ENCODE measurements around the gene ARHGAP23. TPM values are rescaled to one million over a fixed set of nuclear protein-coding genes. Genes with fewer than 3 reads are reported as not detected.

The ARHGAP23 gene
- polyA plus RNA-seq, 1 donor from 2014 or later = 1.6 TPM

DNA sequence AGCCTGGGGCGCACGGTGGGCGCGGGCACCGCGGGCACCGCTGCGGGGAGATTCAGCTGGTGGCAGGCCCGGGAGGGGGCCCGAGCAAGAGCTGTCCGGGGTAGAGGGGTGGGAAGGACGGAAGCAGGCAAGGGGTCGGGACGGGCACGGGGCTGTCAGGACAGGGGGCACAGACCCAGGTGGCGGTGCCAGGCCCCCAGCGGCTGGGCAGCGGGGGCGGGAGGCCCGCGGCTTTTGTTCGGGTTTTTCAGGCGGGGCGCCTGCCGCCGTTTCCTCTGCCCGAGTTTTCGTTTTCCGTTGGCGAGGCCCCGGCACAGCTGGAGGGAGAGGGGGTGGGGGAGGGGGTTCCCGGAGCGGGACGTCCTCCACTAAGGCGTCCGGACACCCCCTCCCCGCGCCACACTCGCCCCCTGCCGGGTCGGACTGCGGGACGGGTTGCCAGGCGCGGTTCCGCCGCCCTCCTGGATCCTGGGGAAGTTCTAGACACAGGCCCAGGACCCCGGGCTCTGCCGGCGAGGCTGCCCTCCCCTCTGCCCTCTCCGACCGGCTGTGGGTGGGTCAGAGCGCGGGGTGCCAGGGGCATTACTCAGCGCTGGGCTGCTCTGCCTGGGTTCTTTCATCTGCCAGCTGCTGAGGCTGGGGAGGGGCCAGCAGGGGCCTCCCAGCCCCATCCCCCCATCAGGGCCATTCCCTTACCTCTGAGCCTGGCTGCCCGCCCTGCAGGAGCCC lies 543 bp downstream of the ARHGAP23 start:
- Histone ChIP-seq H3K4me2 (ENCODE audit: low read length) (no peak overlapping the region), H3K79me2 (replicated peaks; ENCODE audit: insufficient read depth, low read length) (no peaks in the 10 kb centered on the region), H3K9me3 (ENCODE audit: low read length) (no peaks in the 10 kb centered on the region), H3K4me3 (ENCODE audit: low read length) (peak overlapping the region; percentile 66), H4K20me1 (ENCODE audit: insufficient read depth) (no peaks in the 10 kb centered on the region), H3K9ac (ENCODE audit: low read length) (peak overlapping the region; percentile 63), H3K36me3 (ENCODE audit: insufficient read depth, low read length) (no peaks in the 10 kb centered on the region), H3K27ac (ENCODE audit: low read length) (no peak overlapping the region), H3K9me2 (ENCODE audit: insufficient read depth, low read length) (no peaks in the 10 kb centered on the region), H2AFZ (ENCODE audit: low read depth, low read length) (no peak overlapping the region), H3K27me3 (ENCODE audit: insufficient read depth, low read depth, low read length) (peaks cover 10% of the 10 kb centered on the region), H3F3A (ENCODE audit: insufficient read depth, low read length, poor library complexity, severe bottlenecking) (no peaks in the 10 kb centered on the region)
- TF ChIP-seq SMC3 (conservative IDR thresholded peaks at IDR 0.05; ENCODE audit: poor library complexity) = no peak
- no peak for TF ChIP-seq TAF1 (IDR thresholded peaks at IDR 0.05; ENCODE audit: low read depth)
- TF ChIP-seq POLR2AphosphoS5 (IDR thresholded peaks at IDR 0.05) = no peak
- TF ChIP-seq MXI1 (conservative IDR thresholded peaks at IDR 0.05; ENCODE audit: poor library complexity, severe bottlenecking) = no peak
- TF ChIP-seq, protein P1, sequence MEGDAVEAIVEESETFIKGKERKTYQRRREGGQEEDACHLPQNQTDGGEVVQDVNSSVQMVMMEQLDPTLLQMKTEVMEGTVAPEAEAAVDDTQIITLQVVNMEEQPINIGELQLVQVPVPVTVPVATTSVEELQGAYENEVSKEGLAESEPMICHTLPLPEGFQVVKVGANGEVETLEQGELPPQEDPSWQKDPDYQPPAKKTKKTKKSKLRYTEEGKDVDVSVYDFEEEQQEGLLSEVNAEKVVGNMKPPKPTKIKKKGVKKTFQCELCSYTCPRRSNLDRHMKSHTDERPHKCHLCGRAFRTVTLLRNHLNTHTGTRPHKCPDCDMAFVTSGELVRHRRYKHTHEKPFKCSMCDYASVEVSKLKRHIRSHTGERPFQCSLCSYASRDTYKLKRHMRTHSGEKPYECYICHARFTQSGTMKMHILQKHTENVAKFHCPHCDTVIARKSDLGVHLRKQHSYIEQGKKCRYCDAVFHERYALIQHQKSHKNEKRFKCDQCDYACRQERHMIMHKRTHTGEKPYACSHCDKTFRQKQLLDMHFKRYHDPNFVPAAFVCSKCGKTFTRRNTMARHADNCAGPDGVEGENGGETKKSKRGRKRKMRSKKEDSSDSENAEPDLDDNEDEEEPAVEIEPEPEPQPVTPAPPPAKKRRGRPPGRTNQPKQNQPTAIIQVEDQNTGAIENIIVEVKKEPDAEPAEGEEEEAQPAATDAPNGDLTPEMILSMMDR (IDR thresholded peaks at IDR 0.05; ENCODE audit: poor library complexity, severe bottlenecking) = no peak
- TF ChIP-seq, protein P2, sequence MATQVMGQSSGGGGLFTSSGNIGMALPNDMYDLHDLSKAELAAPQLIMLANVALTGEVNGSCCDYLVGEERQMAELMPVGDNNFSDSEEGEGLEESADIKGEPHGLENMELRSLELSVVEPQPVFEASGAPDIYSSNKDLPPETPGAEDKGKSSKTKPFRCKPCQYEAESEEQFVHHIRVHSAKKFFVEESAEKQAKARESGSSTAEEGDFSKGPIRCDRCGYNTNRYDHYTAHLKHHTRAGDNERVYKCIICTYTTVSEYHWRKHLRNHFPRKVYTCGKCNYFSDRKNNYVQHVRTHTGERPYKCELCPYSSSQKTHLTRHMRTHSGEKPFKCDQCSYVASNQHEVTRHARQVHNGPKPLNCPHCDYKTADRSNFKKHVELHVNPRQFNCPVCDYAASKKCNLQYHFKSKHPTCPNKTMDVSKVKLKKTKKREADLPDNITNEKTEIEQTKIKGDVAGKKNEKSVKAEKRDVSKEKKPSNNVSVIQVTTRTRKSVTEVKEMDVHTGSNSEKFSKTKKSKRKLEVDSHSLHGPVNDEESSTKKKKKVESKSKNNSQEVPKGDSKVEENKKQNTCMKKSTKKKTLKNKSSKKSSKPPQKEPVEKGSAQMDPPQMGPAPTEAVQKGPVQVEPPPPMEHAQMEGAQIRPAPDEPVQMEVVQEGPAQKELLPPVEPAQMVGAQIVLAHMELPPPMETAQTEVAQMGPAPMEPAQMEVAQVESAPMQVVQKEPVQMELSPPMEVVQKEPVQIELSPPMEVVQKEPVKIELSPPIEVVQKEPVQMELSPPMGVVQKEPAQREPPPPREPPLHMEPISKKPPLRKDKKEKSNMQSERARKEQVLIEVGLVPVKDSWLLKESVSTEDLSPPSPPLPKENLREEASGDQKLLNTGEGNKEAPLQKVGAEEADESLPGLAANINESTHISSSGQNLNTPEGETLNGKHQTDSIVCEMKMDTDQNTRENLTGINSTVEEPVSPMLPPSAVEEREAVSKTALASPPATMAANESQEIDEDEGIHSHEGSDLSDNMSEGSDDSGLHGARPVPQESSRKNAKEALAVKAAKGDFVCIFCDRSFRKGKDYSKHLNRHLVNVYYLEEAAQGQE (IDR thresholded peaks at IDR 0.05; ENCODE audit: borderline replicate concordance) = no peak
- TF ChIP-seq EZH2 (IDR thresholded peaks at IDR 0.05; ENCODE audit: borderline replicate concordance, insufficient read depth, low read length, poor library complexity, severe bottlenecking) = no peak
- no peak for TF ChIP-seq RAD21 (conservative IDR thresholded peaks at IDR 0.05)
- no peak for TF ChIP-seq EP300 (conservative IDR thresholded peaks at IDR 0.05; ENCODE audit: poor library complexity, severe bottlenecking)

DNA sequence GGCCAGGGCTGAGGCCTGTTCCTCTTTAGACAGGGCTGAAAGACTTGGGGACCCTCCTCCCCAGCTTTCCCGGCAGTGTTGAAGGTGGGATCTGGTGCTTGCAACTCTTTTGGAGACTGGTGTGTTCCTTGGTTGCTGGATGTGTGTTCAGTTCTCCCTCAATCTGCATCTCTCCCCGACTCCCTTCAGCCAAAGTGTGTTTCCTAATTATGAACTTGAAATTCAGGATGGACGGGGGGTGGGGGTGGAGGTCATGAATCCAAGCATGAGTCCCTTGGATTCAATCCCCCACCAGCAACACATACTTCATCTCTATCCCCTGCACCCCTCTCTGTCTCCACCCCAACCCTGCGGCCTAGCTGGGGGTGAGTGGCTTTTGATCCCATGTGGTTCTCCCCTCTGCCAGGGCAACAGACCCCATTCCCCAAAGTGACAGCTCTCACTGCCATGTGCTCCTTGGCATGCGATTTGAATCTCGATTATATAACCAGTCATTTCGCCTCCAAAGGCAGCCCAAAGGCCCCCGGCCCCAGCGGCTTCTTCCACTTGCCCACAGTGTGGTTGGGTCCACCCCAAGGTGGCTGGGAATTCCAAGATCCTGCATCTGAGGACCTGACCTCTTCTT lies 1.3 kb downstream of the ARHGAP23 start:
- H3K27ac ChIP-seq (ENCODE audit: low read length) = no peak overlapping the region
- H4K20me1 ChIP-seq (ENCODE audit: insufficient read depth) = no peaks in the 10 kb centered on the region
- H3K4me3 ChIP-seq (ENCODE audit: low read length) = peak overlapping the region; percentile 66
- TF ChIP-seq TAF1 (IDR thresholded peaks at IDR 0.05; ENCODE audit: low read depth) = no peak
- TF ChIP-seq EP300 (conservative IDR thresholded peaks at IDR 0.05; ENCODE audit: poor library complexity, severe bottlenecking) = no peak
- no peak for TF ChIP-seq RAD21 (conservative IDR thresholded peaks at IDR 0.05)
- TF ChIP-seq MXI1 (conservative IDR thresholded peaks at IDR 0.05; ENCODE audit: poor library complexity, severe bottlenecking) = no peak
- TF ChIP-seq, protein P1 (IDR thresholded peaks at IDR 0.05; ENCODE audit: poor library complexity, severe bottlenecking) = no peak
- TF ChIP-seq, protein P2 (IDR thresholded peaks at IDR 0.05; ENCODE audit: borderline replicate concordance) = no peak
- H3K9ac ChIP-seq (ENCODE audit: low read length) = no peak overlapping the region
- no peaks in the 10 kb centered on the region for H3K79me2 ChIP-seq (replicated peaks; ENCODE audit: insufficient read depth, low read length)
- H3K27me3 ChIP-seq (ENCODE audit: insufficient read depth, low read depth, low read length) = peaks cover 10% of the 10 kb centered on the region
- no peaks in the 10 kb centered on the region for H3K9me2 ChIP-seq (ENCODE audit: insufficient read depth, low read length)
- no peak overlapping the region for H2AFZ ChIP-seq (ENCODE audit: low read depth, low read length)
- no peaks in the 10 kb centered on the region for H3K9me3 ChIP-seq (ENCODE audit: low read length)
- no peak overlapping the region for H3K4me2 ChIP-seq (ENCODE audit: low read length)
- H3F3A ChIP-seq (ENCODE audit: insufficient read depth, low read length, poor library complexity, severe bottlenecking) = no peaks in the 10 kb centered on the region
- H3K36me3 ChIP-seq (ENCODE audit: insufficient read depth, low read length) = no peaks in the 10 kb centered on the region

Measured in neural cell (in vitro differentiated cells).